Fibroblast of lung (primary cell): ENCODE measurements around the gene RAI1. TPM values are rescaled to one million over a fixed set of nuclear protein-coding genes. Genes with fewer than 3 reads are reported as not detected.

Experiments
- DNase-seq, 2 donors: peaks; one replicate each; pipeline versions ENCODE4 v3.0.0 to v3.0.0-alpha.2; 2010; ENCODE audit warnings: low read depth in 2 of 2
- H2AFZ ChIP-seq: 2 replicates; pipeline ENCODE4 v1.5.1; 2012; ENCODE audit warnings: low read length, control low read depth, inconsistent platforms
- H3K27ac ChIP-seq: 2 replicates; pipeline ENCODE4 v1.5.1; 2011; ENCODE audit warnings: low read length, control low read depth; ENCODE audit not compliant: insufficient read depth
- H3K27me3 ChIP-seq: 2 replicates; pipeline ENCODE4 v1.5.1; 2011; ENCODE audit warnings: mild to moderate bottlenecking, low read length; ENCODE audit not compliant: control insufficient read depth, insufficient read depth
- H3K36me3 ChIP-seq: 2 replicates; pipeline ENCODE4 v1.5.1; 2011; ENCODE audit warnings: low read length; ENCODE audit not compliant: control insufficient read depth, insufficient read depth
- H3K4me1 ChIP-seq: 2 replicates; pipeline ENCODE4 v1.5.1; 2011; ENCODE audit warnings: low read length; ENCODE audit not compliant: control insufficient read depth, insufficient read depth; ENCODE audit errors: extremely low read depth
- H3K4me2 ChIP-seq: 2 replicates; pipeline ENCODE4 v1.5.1; 2011; ENCODE audit warnings: low read length, control low read depth; ENCODE audit not compliant: insufficient read depth; ENCODE audit errors: extremely low read depth
- H3K4me3 ChIP-seq, 4 experiments: fragments of 200-600 bp in 1 of 4; sonication (generic) in 1 of 4; replicated peaks in 1 of 4; 2 replicates each; pipeline ENCODE4 v1.5.1; 2011 to 2016; ENCODE audit warnings: low read length in 4 of 4, low read depth in 3 of 4, mild to moderate bottlenecking in 3 of 4, control low read depth in 2 of 4, inconsistent platforms in 1 of 4, mixed read lengths in 1 of 4; ENCODE audit not compliant: insufficient read depth in 1 of 4; ENCODE audit errors: control extremely low read depth in 1 of 4
- H3K79me2 ChIP-seq: 2 replicates; pipeline ENCODE4 v1.5.1; 2012; ENCODE audit warnings: mild to moderate bottlenecking, low read length, inconsistent platforms; ENCODE audit not compliant: control insufficient read depth, insufficient read depth
- H3K9ac ChIP-seq: 2 replicates; pipeline ENCODE4 v1.5.1; 2011; ENCODE audit warnings: mild to moderate bottlenecking, low read length, control low read depth; ENCODE audit not compliant: insufficient read depth
- H3K9me3 ChIP-seq: 2 replicates; pipeline ENCODE4 v1.5.1; 2012; ENCODE audit warnings: low read depth, low read length; ENCODE audit not compliant: control insufficient read depth, insufficient read depth
- H4K20me1 ChIP-seq: 2 replicates; pipeline ENCODE4 v1.5.1; 2011; ENCODE audit warnings: low read length; ENCODE audit not compliant: control insufficient read depth, insufficient read depth; ENCODE audit errors: extremely low read depth
- EZH2 ChIP-seq: IDR thresholded peaks from 2 replicates; pipeline ENCODE4 v1.5.1; 2012; ENCODE audit warnings: low read length, control low read depth, mild to moderate bottlenecking; ENCODE audit errors: missing control alignments
- polyA plus RNA-seq, 2 donors: library from polyadenylated mRNA; depleted of rRNA in 1 of 2; stranded (reverse) in 1 of 2; unstranded in 1 of 2; fragments of >200 nt; gene quantifications; 2 replicates each; pipeline ENCODE4 v1.2.1, GENCODE V29; 2011 to 2012; ENCODE audit warnings: missing spikeins in 1 of 2
- total RNA-seq: library from RNA; depleted of rRNA; stranded (reverse); fragments of >200 nt; gene quantifications from 2 replicates; pipeline ENCODE4 v1.2.1, GENCODE V29; 2014
- TF ChIP-seq, protein P1 (sequence below), 2 donors: IDR thresholded peaks in 1 of 2; conservative IDR thresholded peaks in 1 of 2; 1 replicate in 1 of 2; 2 replicates in 1 of 2; pipeline ENCODE4 v1.5.1; 2011 to 2012; ENCODE audit warnings: low read length in 2 of 2, control low read depth in 1 of 2, inconsistent platforms in 1 of 2, low read depth in 1 of 2, mild to moderate bottlenecking in 1 of 2

The RAI1 gene
- total and polyA plus RNA-seq, 2 donors (not counting 1 experiment from before 2014, with no cell fraction given), result 2.1 to 6.6 TPM

DNA sequence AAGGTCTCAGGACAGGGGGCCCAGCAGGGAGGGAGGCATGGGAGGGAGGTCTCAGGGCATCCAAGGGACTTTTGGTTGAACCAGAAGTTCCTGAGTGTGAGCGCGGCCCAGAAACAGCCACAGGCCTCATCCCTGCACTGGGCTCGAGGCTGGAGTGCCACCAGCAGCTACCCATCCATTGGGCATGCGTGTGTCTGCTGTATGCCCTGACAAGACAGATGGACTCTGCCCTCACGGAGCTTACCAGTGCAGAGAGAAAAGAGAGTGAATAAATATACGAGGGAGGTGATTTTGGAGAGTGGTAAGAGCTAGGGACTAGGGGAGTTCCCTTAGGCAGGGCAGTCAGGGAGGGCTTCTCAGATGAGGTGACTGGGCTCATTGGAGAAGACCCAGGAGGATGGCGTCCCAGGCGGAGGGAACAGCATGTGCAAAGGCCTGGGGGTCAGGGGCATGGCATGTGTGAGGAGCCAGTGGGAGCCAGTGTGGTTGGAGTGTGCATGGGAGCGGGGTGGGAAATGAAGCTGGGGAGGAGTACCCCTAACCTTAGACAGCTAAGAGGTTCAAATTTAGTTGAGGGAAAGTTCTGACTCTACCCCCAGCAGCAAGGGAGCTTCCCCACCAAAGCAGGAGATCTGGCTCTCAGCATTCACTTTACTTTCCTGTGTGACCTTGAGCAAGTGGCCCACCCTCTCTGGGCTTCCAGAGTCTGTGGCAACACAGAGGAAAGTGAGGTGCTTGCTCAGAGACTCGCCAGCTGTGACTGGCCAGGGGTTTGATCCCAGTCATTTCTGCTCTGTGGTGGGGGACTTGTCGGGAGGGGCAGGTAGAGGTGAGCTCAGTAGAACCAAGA lies 80.9 kb downstream of the RAI1 start:
- H4K20me1 ChIP-seq, result no peaks in the 10 kb centered on the region

DNA sequence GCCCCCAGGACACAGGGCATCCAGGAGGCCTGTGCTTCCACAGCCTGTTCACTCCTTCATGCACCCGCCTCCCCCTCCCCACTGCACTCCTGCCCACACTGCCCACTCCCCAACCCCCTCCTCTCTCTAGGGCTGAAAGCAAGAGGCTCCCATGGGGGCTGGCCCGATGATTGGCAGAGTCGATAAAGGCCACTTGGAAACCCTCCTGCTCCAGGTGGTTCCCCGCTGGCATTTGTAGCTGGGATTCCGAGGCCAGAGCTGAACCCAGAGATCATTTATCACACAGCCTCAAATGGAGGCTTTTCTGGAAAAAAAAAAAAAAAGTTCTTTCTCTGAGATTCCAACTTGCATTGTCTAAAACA lies 81.5 kb downstream of the RAI1 start:
- H3K4me3 ChIP-seq, result no peak overlapping the region
- H3K9me3 ChIP-seq, result no peaks in the 10 kb centered on the region
- H3K4me2 ChIP-seq, result no peak overlapping the region
- H4K20me1 ChIP-seq, result no peaks in the 10 kb centered on the region
- H3K27me3 ChIP-seq, result no peaks in the 10 kb centered on the region
- H3K27ac ChIP-seq, result no peak overlapping the region
- peaks cover 2% of the 10 kb centered on the region for H3K36me3 ChIP-seq
- H3K9ac ChIP-seq, result no peak overlapping the region
- no peak for DNase-seq
- peaks cover 2% of the 10 kb centered on the region for H3K79me2 ChIP-seq
- no peaks in the 10 kb centered on the region for H3K4me1 ChIP-seq
- TF ChIP-seq, protein P1, sequence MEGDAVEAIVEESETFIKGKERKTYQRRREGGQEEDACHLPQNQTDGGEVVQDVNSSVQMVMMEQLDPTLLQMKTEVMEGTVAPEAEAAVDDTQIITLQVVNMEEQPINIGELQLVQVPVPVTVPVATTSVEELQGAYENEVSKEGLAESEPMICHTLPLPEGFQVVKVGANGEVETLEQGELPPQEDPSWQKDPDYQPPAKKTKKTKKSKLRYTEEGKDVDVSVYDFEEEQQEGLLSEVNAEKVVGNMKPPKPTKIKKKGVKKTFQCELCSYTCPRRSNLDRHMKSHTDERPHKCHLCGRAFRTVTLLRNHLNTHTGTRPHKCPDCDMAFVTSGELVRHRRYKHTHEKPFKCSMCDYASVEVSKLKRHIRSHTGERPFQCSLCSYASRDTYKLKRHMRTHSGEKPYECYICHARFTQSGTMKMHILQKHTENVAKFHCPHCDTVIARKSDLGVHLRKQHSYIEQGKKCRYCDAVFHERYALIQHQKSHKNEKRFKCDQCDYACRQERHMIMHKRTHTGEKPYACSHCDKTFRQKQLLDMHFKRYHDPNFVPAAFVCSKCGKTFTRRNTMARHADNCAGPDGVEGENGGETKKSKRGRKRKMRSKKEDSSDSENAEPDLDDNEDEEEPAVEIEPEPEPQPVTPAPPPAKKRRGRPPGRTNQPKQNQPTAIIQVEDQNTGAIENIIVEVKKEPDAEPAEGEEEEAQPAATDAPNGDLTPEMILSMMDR (conservative IDR thresholded peaks at IDR 0.05 in 1 of 2, IDR thresholded peaks at IDR 0.05 in 1 of 2; ENCODE audit: low read depth in 1 of 2, low read length in 2 of 2), result no peak
- no peak for TF ChIP-seq EZH2
- H2AFZ ChIP-seq, result no peak overlapping the region

More for the DNA sequence above, 80.9 kb downstream of the RAI1 start:
- Histone ChIP-seq H3K36me3 (peaks cover 2% of the 10 kb centered on the region), H3K79me2 (no peaks in the 10 kb centered on the region), H3K27ac (no peak overlapping the region), H3K9me3 (no peaks in the 10 kb centered on the region), H3K4me1 (no peaks in the 10 kb centered on the region), H3K9ac (no peak overlapping the region), H3K4me3 (no peak overlapping the region), H2AFZ (no peak overlapping the region), H3K27me3 (no peaks in the 10 kb centered on the region), H3K4me2 (no peak overlapping the region)
- no peak for TF ChIP-seq EZH2
- TF ChIP-seq, protein P1 (conservative IDR thresholded peaks at IDR 0.05 in 1 of 2, IDR thresholded peaks at IDR 0.05 in 1 of 2; ENCODE audit: low read depth in 1 of 2, low read length in 2 of 2), result no peak
- DNase-seq, result no peak

DNA sequence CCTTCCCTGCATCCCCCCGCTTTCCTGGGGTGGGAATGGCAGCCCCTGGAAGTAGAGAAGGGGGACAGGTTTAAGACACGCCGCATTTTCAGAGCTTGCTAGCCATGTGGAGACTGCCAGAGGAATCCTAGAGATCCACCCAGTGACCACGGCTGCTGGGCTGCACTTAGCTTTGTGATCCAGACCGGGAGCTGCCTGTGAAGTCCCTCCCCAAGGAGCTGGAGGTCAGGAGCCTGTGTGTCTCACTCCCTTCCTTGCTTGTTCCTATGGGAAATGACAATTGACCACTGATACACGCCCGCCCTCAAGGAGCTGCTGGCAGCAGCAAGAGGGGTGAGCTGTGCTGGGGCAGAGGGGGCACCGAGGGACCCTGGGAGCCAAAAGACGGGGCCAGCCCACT lies 81.9 kb downstream of the RAI1 start:
- Histone ChIP-seq H3K9me3 (no peaks in the 10 kb centered on the region), H4K20me1 (no peaks in the 10 kb centered on the region), H3K27me3 (no peaks in the 10 kb centered on the region), H2AFZ (no peak overlapping the region), H3K79me2 (peaks cover 4% of the 10 kb centered on the region), H3K4me3 (no peak overlapping the region), H3K36me3 (peaks cover 2% of the 10 kb centered on the region), H3K4me2 (no peak overlapping the region), H3K9ac (no peak overlapping the region), H3K4me1 (no peaks in the 10 kb centered on the region), H3K27ac (no peak overlapping the region)
- peak in 1 of 2 donors; percentile 44 for DNase-seq
- no peak for TF ChIP-seq EZH2
- TF ChIP-seq, protein P1 (conservative IDR thresholded peaks at IDR 0.05 in 1 of 2, IDR thresholded peaks at IDR 0.05 in 1 of 2; ENCODE audit: low read depth in 1 of 2, low read length in 2 of 2), result no peak
